NCI-H1092 (cell line): ENCODE data around the gene IQGAP1.

Source experiments
- DNase-seq: peaks from one replicate; lab custom pipeline; 2025; lab: John Stamatoyannopoulos, UW

IQGAP1 gene

DNA sequence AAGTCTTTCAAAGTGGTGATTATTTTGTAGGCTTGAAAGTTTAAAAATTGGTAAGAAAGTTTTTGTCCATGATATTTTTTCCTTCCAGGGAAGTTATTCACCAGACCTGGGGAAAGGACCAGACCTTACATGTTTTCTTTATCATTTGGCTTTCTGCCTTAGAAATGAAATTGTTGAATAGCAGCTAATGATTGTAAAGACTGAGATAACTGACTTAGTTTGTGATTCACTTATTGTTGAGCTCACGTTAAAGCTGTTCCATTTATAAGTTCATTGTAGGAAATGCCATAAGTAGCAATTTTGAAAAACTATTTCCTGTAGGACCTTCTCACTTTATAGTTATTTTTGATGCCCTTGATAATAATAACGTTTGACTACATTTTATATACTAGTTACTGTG, 51.9 kb downstream of the IQGAP1 start:
- no peak for DNase-seq

DNA sequence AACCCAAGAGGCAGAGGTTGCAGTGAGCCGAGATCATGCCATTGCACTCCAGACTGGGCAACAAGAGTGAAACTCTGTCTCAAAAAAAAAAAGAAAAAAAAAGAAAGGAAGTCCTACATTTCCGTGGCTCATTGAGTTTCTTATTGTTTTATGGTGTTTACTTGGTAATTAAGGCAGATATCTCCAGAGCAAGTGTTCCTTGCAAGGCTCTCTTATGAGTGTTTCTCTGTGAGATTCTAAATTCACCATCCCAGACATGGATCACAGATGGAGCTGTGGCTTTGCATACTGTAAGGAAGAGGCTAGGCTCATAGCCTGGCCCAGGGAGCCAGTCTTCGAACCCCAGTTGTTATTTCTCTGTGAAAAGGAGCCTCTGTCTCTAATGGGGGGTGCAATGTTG, 53.0 kb downstream of the IQGAP1 start:
- no peak for DNase-seq

DNA sequence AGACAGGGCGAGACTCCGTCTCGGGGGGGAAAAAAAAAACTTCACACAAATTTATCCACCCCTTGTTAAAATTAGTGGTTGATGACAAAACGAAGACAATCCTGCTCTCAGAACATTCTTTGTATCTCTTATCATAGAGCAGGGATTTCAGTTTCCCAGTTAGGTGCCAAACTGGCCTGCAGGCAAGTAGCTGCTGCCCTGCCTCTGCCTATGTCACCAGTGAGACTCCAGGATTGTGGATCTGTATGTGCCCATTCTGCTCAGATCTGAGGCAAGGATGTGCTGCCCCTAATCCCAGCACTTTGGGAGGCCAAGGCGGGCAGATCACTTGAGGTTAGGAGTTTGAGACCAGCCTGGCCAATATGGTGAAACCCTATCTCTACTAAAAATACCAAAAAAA, 54.4 kb downstream of the IQGAP1 start:
- no peak for DNase-seq

DNA sequence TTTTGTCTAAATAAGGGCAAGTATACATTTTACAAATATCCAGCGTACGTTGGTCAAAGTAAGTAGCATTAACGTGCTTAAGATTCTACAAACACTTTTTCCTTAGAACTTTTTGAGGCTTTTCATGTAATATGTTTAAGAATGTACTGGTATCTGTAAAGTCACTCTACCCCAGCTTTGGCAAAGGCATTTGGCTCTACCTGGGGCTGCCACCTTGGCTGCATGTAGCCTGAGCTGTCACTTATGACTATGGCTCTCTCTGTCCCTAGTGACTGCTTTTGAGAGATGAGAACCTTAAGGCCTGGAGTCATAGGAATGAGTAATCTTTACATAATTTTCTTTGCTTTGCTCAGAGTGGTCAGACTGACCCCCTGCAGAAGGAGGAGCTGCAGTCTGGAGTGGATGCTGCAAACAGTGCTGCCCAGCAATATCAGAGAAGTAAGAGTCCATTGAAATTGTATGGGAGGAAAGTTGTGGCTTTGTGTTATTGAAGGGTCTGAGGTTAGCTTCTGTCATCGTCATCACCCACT, 61.2 kb downstream of the IQGAP1 start:
- no peak for DNase-seq

DNA sequence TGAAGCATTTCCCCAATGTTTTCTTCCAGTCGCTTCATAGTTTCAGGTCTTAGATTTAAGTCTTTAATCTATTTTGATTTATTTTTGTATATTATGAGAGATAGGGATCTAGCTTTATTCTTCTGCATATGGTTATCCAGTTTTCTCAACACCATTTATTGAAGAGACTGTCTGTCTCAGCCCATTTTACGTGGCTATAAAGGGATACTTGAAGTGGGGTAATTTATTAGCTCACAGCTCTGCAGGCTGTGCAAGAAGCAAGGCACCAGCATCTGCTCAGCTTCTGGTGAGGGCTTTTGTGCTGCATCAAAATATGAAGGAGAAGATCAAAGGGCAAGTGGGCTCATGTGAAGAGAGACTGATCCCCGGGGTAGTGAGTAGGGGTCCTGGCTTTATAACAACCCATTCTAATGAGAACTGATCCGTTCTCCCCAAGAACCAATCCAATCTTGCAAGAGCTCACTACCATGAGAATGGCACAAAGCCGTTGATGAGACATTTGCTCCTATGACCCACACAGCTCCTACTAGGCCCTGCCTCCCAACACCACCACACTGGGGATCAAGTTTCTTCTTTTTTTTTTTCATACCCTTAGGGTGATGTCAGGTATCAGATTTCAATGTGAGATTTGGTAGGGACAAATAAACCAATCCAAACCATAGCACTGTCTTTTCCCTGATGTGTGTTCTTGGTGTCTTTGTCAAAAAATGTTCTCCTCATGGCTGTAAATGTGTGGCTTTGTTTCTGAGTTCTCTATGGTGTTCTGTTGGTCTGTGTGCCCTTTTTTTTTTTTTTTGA, 63.2 kb downstream of the IQGAP1 start:
- no peak for DNase-seq

DNA sequence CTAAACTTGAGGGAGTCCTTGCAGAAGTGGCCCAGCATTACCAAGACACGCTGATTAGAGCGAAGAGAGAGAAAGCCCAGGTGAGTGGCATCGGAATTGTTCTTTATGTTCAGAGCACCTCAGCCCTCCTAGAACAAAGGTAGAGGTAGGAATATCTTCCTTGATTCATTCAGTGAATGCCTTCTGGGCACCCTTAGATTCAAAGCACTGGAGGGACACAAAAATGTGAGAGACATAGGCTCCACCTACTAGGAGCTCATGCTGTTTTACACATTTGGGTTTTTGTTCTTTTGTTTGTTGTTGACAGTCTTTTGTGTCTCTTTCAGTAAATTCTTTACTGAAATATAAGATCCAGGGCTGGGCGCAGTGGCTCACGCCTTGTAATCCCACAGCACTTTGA, 68.2 kb downstream of the IQGAP1 start:
- no peak for DNase-seq

DNA sequence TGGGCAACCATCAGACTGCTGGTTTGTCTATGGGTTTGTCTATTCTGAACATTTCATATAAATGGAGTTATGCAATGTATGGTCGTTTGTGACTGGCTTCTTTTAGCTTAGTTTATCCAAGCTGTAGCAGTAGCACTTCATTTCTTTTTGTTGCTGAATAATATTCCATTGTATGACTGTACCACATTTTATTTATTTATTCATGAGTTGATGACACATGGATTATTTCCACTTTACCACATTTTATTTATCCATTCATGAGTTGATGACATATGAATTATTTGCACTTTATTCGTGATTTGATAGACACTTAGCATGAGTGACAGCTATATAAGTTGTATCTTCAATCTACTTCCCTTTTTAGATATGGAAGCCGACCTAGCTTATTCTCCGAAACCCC, 70.0 kb downstream of the IQGAP1 start:
- DNase-seq: no peak

DNA sequence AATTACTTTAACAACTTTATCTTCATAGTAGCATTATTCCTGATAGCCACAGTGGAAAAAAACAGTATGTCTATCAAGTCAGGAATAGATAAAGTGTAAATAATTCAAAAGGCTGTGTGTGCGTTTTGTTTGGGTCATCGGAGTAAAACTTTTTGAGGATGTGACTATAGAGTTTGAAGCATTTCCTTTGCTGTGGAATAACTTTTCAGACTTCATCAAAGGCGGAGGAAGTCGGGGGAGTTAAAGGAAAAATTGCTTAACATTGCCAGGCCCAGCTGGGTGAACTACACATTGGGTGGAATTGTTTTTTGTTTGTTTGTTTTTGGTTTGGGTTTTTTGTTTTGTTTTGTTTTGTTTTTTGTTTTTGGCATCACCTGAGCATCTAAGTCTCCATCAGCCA, 71.3 kb downstream of the IQGAP1 start:
- DNase-seq: no peak

DNA sequence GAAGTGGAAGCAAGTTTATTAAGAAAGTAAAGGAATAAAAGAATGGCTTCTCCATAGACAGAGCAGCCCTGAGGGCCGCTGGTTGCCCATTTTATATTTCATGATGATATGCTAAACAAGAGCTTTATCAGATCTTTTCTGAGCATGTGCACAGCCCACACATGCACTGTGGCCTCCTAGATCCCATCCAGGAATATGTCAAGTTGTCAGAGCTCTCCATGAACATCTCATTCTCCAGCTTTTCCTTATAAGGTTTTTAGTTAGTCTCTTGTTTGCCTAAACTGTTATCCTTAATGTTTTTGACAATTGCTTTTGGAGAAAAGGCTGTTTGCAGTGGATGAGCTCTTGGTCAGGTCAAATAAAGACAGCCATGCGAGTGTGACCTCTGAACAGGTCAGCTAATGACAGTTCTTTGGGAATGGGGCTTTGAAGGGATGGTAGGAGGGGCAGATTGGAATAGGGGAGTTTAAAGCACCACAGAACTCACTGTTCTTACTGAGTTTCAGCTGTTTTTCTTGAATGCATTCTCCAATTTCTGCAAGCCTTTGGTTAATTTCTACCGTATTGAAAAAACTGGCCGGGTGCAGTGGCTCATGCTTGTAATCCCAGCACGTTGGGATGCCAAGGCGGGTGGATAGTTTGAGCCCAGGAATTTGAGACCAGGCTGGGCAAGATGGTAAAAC, 72.2 kb downstream of the IQGAP1 start:
- no peak for DNase-seq

DNA sequence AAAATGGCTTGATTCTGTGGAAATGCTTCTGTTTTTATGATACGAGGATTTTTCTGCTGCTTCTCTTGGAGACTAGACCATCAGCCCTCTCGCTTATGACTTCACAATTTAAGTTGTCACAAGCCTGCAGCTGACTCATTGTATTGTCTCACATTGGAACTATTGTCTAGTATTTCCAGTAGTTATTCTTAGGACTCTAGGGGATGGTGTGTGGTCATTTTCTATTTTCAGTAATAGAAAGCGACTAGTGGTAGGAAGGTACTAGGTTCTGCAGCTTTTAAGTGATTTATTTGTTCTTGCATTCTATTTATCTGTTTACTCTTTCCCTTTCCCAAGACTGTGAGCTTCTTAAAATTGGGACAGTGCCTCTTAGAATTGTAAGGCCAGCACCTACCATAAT, 75.3 kb downstream of the IQGAP1 start:
- no peak for DNase-seq

DNA sequence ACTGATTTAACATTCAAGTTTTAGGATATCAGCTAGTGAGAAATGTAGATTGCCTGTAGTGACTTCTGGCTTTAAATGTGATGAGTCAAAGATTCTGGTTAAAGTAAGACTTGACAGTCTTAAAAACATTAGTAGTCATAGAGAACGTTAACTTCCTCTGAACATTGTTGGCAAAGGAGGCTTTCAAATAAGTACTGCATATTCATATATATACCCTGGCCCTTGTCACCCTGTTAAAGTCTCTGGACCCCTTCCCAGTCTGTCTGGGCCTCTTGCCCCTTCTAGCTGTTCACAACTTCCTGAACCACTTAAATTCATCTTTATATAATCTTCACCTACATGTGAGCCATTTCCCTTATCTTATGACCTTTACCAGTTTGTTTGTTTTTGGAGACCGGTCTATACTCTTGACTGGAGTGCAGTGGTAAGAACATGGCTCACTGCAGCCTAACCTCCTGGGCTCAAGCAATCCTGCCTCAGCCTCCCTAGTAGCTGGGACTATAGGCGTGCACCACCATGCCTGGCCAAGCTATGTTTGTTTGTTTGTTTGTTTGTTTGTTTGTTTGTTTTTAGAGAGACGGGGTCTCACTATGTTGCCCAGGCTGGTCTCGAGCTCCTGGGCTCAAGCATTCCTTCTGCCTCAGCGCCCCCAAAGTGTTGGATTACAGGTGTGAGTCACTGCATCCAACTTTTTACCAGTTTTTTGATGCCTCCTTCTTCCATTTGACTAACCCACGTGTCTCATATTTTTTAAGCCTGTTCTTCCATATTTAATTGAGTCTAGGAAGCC, 77.3 kb downstream of the IQGAP1 start:
- DNase-seq: no peak

DNA sequence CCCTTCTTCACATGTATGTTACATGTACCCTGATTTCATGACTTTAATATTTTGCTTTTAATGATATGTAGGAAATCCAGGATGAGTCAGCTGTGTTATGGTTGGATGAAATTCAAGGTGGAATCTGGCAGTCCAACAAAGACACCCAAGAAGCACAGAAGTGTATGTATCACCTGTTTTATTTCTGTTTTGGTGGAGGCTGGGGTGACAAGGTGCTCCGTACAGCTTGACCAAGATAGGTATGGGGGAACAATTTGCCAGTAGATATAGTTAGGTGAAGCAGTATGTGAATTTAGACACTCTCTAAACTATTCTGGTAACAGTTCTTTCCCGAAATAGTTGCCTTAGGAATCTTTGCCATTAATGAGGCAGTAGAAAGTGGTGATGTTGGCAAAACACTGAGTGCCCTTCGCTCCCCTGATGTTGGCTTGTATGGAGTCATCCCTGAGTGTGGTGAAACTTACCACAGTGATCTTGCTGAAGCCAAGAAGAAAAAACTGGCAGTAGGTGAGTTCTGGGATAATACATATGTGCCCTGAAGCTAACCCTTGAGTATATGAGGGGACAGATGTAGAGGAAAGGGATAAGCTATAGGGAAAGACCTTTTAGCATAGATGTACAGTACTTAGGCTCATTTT, 78.0 kb downstream of the IQGAP1 start:
- no peak for DNase-seq

DNA sequence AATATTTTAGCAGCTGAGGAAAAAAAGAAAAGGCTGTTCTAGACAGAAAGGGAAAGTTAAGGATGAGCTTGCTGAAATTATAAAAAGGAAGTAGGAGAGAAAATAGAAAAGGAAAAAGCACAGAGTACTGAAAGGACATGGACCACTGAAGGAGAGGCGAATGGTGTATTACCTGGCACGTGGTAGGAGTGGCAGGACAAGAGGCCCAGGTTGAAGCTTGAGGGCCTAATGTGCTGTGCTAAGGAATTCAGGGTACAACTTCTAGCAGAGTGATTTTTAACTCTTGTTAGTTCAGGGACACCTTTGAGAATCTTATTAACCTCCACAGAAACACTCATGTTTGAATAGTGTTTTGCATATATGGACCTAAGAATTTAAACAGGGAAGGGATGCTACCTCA, 81.7 kb downstream of the IQGAP1 start:
- DNase-seq: no peak

DNA sequence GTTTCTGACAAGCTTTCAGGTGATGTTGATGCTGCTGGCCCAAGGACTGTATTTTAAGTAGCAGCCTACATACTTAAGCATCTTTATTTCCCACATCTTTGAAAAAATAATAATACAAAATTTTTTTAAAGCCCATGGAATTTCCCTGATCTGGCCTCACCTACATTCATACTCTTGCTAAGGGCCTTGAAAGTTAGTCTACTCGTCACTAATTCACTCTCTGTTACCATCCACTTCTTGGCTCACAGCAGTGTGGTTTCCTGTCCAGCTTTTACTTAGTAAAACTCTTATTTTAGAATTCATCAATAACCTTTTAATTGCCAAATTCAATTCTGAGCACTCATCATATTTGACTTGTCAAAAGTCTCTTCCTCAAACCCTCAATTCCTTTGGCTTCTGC, 82.4 kb downstream of the IQGAP1 start:
- no peak for DNase-seq

DNA sequence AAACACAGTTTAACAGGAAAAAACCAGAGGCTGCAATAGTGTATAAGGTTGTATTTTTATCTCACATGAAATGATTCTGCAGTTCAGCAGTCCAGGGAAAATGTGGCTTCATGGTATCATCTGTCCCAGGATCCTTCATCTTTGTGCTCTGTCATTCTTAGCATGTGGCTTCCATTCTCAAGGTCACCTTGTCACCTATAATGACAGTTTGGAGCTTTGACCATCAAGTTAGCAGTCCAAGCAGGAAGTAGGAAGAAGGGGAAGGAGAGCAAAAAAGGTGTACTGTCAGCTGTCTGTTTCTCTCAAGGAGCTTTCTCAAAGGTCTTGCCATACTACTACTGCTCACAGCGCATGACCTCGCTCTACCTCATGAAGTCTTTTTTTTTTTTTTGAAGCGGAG, 83.1 kb downstream of the IQGAP1 start:
- DNase-seq: no peak

DNA sequence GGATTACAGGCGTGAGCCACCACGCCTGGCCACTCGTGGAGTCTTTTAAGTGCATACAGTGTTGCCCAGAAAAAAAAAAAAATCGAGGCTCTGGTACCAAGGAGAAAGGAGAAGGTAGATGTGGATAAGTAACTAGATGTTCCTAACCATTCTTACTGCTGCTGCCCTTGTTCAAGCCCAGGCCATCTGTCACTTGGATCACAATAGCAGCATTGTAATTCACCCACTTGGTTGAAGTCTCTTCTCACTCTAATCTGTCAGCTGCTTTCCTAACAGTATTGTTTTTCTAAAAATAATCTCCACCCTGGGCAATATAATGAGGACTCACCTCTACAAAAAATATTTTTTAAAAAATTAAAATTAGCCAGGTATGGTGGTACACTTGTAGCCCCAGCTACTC, 83.7 kb downstream of the IQGAP1 start:
- DNase-seq: no peak

DNA sequence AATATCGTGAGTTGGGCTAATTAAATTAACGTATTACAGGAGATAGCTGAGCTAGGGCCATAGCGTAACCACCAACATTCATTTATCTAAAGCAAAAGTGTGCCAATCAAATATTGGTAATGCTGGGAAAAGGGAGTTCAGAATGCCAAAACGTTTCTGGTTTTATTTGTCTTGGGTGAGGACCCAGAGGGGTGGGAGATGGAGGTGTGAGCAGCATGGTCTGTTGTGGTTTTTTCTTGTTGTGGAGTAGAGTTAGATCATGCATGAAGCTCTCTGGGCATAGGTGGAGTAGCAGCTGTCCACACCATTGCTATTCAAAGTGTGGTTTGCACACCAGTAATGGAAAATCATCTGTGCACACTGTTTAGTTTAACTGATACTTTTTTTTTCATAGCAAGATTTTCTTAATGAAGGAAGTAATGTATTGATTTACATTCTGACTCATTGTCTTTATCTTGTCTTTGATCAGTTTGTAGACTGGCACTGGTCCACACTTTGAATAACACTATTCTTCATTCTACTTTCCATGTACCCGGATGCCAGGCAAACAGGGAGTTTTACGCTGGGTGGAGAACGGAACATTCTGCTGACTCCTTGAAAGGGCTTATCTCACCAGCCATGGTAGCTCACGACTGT, 90.9 kb downstream of the IQGAP1 start:
- no peak for DNase-seq

DNA sequence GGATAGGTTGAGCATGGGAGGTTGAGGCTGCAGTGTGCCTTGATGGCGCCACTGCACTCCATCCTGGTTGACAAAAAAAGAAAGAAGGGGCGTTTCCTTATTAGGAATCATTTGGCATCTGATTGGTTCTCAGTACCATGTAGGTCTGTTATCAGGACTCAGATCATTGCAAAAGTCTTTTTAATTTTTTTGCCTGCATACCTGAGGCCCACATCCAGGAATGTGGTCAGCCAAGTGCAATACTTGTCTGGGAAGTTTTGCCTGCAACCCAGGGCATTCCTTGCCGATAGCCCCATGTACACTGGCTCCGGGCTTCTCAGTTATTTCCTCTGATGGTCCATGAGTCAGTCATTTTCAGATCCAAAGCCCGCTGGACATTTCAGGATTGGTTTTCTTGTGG, 91.6 kb downstream of the IQGAP1 start:
- DNase-seq: no peak

DNA sequence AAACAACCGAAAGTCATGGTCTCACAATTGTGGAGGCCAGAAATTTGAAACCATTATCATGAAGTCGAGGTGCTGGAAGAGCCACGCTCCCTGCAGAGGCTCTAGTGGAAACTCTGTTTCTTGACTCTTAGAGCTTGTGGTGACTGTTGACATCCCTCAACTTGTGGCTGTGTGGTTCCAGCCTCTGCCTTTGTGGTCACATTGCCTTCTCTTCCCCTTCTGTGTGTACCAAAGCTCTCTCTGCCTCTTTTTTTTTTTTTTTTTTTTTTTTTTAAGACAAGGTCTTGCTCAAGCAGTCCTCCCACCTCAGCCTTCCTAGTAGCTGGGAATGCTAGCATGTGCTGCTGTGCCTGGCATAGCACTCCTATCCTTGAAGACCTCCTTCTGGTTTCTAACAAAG, 93.0 kb downstream of the IQGAP1 start:
- no peak for DNase-seq

DNA sequence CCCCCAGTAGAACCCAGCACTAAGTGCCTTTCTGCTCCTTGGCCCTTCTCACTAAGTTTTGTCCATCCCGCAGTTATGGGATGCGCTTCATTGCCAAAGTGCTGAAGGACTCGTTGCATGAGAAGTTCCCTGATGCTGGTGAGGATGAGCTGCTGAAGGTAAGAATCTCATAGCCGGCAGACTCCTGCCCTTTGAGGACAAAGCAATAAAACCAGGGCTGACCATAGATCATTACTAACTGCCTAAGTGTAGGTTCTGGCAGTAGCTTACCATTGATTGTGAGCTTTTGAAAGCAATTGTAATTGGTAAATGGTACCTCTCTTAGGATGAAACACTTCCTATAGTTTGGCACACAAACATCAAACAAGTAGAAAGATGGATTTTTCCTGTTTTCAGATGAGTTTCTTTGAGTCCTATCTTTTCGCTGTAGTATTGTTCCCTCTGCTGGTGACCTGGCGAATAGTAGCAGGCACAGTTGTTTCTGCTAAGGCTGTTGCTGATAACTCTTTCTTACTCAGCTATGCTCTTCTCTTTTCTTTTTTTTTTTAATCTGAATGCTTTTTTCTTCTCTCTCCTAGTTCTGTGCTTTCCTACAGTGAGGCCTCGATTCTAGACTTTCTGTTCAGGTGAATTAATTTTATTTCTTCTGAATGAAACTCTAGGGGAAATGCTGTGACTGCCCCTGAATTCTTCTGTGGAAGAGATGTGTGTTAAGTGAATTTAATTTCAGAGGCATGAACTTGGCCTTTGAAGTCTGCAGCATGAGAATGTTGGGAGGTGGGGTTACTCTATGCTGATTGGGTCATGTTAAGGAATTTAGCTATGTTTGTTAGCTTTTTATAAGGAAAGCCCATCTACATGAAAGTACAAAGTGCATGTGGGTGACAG, 94.3 kb downstream of the IQGAP1 start:
- peak; percentile 22 for DNase-seq

DNA sequence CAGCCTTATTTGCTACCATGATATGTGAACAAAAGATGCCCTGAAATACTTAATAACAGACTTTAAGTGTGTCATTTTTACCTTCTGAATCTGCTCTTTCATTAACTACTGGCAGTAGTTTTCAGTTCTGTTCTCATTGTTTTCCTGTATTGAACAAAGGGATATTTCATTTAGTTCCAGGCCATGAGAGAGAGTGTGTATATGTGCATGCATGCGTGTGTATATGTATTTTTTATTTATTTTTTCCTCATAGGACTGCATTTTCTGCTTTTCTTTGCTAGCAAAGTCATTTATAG, 94.9 kb downstream of the IQGAP1 start:
- no peak for DNase-seq
